IPS-15b (cell line): ENCODE measurements around the gene SLC25A47.
"Not testable (repeated sequence)": the region's sequence is repeated elsewhere in the genome, so short reads cannot be mapped to it uniquely, and the experiment has no call there.

Experiments
- H3K27me3 ChIP-seq: one replicate; pipeline ENCODE4 v1.6.1; 2013; ENCODE audit warnings: low read length; ENCODE audit not compliant: control insufficient read depth, insufficient read depth
- H3K36me3 ChIP-seq: one replicate; pipeline ENCODE4 v1.6.1; 2013; ENCODE audit warnings: low read length; ENCODE audit not compliant: control insufficient read depth, insufficient read depth
- H3K4me1 ChIP-seq: one replicate; pipeline ENCODE4 v1.6.1; 2013; ENCODE audit warnings: mild to moderate bottlenecking, low read length; ENCODE audit not compliant: control insufficient read depth, insufficient read depth
- H3K4me3 ChIP-seq: one replicate; pipeline ENCODE4 v1.5.1; 2013; ENCODE audit warnings: low read depth, low read length
- H3K9ac ChIP-seq: one replicate; pipeline ENCODE4 v1.6.1; 2013; ENCODE audit warnings: low read depth, mild to moderate bottlenecking, low read length
- H3K9me3 ChIP-seq: one replicate; pipeline ENCODE4 v1.6.1; 2013; ENCODE audit warnings: mild to moderate bottlenecking, low read length; ENCODE audit not compliant: control insufficient read depth, insufficient read depth

The SLC25A47 gene

GRCh38 chr14:100312110-100312876 is 10.8 kb upstream of the SLC25A47 start:
- peaks cover 14% of the 10 kb centered on the region for H3K4me1 ChIP-seq
- H3K9me3 ChIP-seq, H3K9ac ChIP-seq: not testable (repeated sequence)

GRCh38 chr14:100312877-100313400 is 10.2 kb upstream of the SLC25A47 start:
- Histone ChIP-seq H3K4me3 (no peak overlapping the region), H3K9ac (no peak overlapping the region), H3K36me3 (no peaks in the 10 kb centered on the region), H3K9me3 (no peaks in the 10 kb centered on the region), H3K4me1 (peaks cover 9% of the 10 kb centered on the region), H3K27me3 (no peaks in the 10 kb centered on the region)

More at GRCh38 chr14:100312110-100312876, 10.8 kb upstream of the SLC25A47 start:
- H3K4me3 ChIP-seq, H3K27me3 ChIP-seq, H3K36me3 ChIP-seq: not testable (repeated sequence)

GRCh38 chr14:100313464-100314230 is 9.5 kb upstream of the SLC25A47 start:
- Histone ChIP-seq H3K27me3 (no peaks in the 10 kb centered on the region), H3K9me3 (no peaks in the 10 kb centered on the region), H3K36me3 (no peaks in the 10 kb centered on the region), H3K9ac (no peak overlapping the region), H3K4me3 (no peak overlapping the region), H3K4me1 (peaks cover 6% of the 10 kb centered on the region)

GRCh38 chr14:100314724-100315123 is 8.4 kb upstream of the SLC25A47 start:
- H3K9ac ChIP-seq = no peak overlapping the region
- no peaks in the 10 kb centered on the region for H3K9me3 ChIP-seq
- H3K36me3 ChIP-seq = no peaks in the 10 kb centered on the region
- peaks cover 4% of the 10 kb centered on the region for H3K4me1 ChIP-seq
- H3K4me3 ChIP-seq = no peak overlapping the region
- H3K27me3 ChIP-seq = no peaks in the 10 kb centered on the region

GRCh38 chr14:100317389-100317788 is 5.8 kb upstream of the SLC25A47 start:
- no peaks in the 10 kb centered on the region for H3K36me3 ChIP-seq
- H3K4me1 ChIP-seq = peaks cover 2% of the 10 kb centered on the region

GRCh38 chr14:100317912-100318808 is 5.0 kb upstream of the SLC25A47 start:
- H3K9me3 ChIP-seq = no peaks in the 10 kb centered on the region
- no peak overlapping the region for H3K4me3 ChIP-seq
- H3K9ac ChIP-seq = no peak overlapping the region
- no peaks in the 10 kb centered on the region for H3K36me3 ChIP-seq
- no peaks in the 10 kb centered on the region for H3K27me3 ChIP-seq
- H3K4me1 ChIP-seq = peaks cover under 1% of the 10 kb centered on the region

More at GRCh38 chr14:100317389-100317788, 5.8 kb upstream of the SLC25A47 start:
- Histone ChIP-seq H3K9ac (no peak overlapping the region), H3K4me3 (no peak overlapping the region), H3K27me3 (no peaks in the 10 kb centered on the region), H3K9me3 (no peaks in the 10 kb centered on the region)

- H3K27me3 ChIP-seq = no peaks in the 10 kb centered on the region
- H3K4me3 ChIP-seq = no peak overlapping the region
- H3K4me1 ChIP-seq = no peaks in the 10 kb centered on the region
- no peak overlapping the region for H3K9ac ChIP-seq
- H3K36me3 ChIP-seq = no peaks in the 10 kb centered on the region
- no peaks in the 10 kb centered on the region for H3K9me3 ChIP-seq
Measured at GRCh38 chr14:100320157-100320856, 2.8 kb upstream of the SLC25A47 start.

GRCh38 chr14:100321473-100322137 is 1.5 kb upstream of the SLC25A47 start:
- Histone ChIP-seq H3K4me3 (no peak overlapping the region), H3K9me3 (no peaks in the 10 kb centered on the region), H3K27me3 (no peaks in the 10 kb centered on the region), H3K4me1 (no peaks in the 10 kb centered on the region), H3K9ac (no peak overlapping the region), H3K36me3 (no peaks in the 10 kb centered on the region)

- no peaks in the 10 kb centered on the region for H3K27me3 ChIP-seq
- no peak overlapping the region for H3K9ac ChIP-seq
- no peaks in the 10 kb centered on the region for H3K9me3 ChIP-seq
- H3K4me1 ChIP-seq = no peaks in the 10 kb centered on the region
- H3K36me3 ChIP-seq = no peaks in the 10 kb centered on the region
- H3K4me3 ChIP-seq = no peak overlapping the region
Measured at GRCh38 chr14:100322138-100322957, 791 bp upstream of the SLC25A47 start.

GRCh38 chr14:100323942-100324307 is 786 bp downstream of the SLC25A47 start:
- H3K27me3 ChIP-seq = no peaks in the 10 kb centered on the region
- H3K4me3 ChIP-seq = no peak overlapping the region
- no peaks in the 10 kb centered on the region for H3K36me3 ChIP-seq
- no peaks in the 10 kb centered on the region for H3K4me1 ChIP-seq
- no peak overlapping the region for H3K9ac ChIP-seq
- no peaks in the 10 kb centered on the region for H3K9me3 ChIP-seq
